GM12878 (cell line): ENCODE data around the gene CDC42BPA.

Source experiments
- ETV6 ChIP-seq, 2 experiments: fragments of 450-650 bp in 1 of 2; IDR thresholded peaks in 1 of 2; conservative IDR thresholded peaks in 1 of 2; 2 replicates each; pipeline ENCODE4 v1.6.1; 2014; ENCODE audit warnings: antibody characterized with exemption in 1 of 2, borderline replicate concordance in 1 of 2, low read depth in 1 of 2, mild to moderate bottlenecking in 1 of 2, moderate library complexity in 1 of 2
- FOXM1 ChIP-seq: IDR thresholded peaks from 2 replicates; pipeline ENCODE4 v1.6.1; 2012; ENCODE audit warnings: low read depth, mild to moderate bottlenecking, inconsistent platforms, low read length, moderate library complexity
- JUND ChIP-seq: IDR thresholded peaks from 2 replicates; pipeline ENCODE4 v1.6.1; 2012; ENCODE audit warnings: low read depth, mild to moderate bottlenecking, low read length, improper control_type of control experiment, moderate library complexity
- NFXL1 ChIP-seq: fragments of 450-650 bp; IDR thresholded peaks from 2 replicates; pipeline ENCODE4 v1.6.1; 2017; ENCODE audit warnings: antibody characterized with exemption, mild to moderate bottlenecking, borderline replicate concordance
- POLR2A ChIP-seq: IDR thresholded peaks from 2 replicates; pipeline ENCODE4 v1.6.1; 2011; ENCODE audit warnings: low read depth, mild to moderate bottlenecking, low read length
- POLR2AphosphoS2 ChIP-seq: IDR thresholded peaks from 2 replicates; pipeline ENCODE4 v1.6.1; 2011; ENCODE audit warnings: low read depth, mild to moderate bottlenecking, low read length, improper control_type of control experiment, moderate library complexity
- POLR2AphosphoS5 ChIP-seq: IDR thresholded peaks from 2 replicates; pipeline ENCODE4 v1.6.1; 2011; ENCODE audit warnings: mild to moderate bottlenecking, low read length, inconsistent platforms
- SPI1 ChIP-seq: IDR thresholded peaks from 2 replicates; pipeline ENCODE4 v1.6.1; 2011; ENCODE audit warnings: low read depth, mild to moderate bottlenecking, low read length, moderate library complexity, borderline replicate concordance; ENCODE audit not compliant: insufficient read depth
- TF ChIP-seq, protein P1 (sequence below): IDR thresholded peaks from 2 replicates; pipeline ENCODE4 v1.6.1; 2012; ENCODE audit warnings: low read depth, low read length, improper control_type of control experiment
- TF ChIP-seq, protein P2 (sequence below): IDR thresholded peaks from 2 replicates; pipeline ENCODE4 v1.6.1; 2011; ENCODE audit warnings: low read depth, low read length, improper control_type of control experiment, borderline replicate concordance
- TF ChIP-seq, protein P3 (sequence below): IDR thresholded peaks from 2 replicates; pipeline ENCODE4 v1.6.1; 2012; ENCODE audit warnings: mild to moderate bottlenecking, low read depth, low read length
- TF ChIP-seq, protein P4 (sequence below), 3 experiments: IDR thresholded peaks in 2 of 3; conservative IDR thresholded peaks in 1 of 3; 2 replicates each; pipeline ENCODE4 v1.5.1; 2011; ENCODE audit warnings: low read depth in 3 of 3, low read length in 3 of 3, mild to moderate bottlenecking in 3 of 3, control low read depth in 2 of 3, moderate library complexity in 2 of 3, inconsistent platforms in 1 of 3, mixed read lengths in 1 of 3; ENCODE audit not compliant: control insufficient read depth in 2 of 3, insufficient read depth in 1 of 3; ENCODE audit errors: extremely low read depth in 1 of 3
- TF ChIP-seq, protein P5 (sequence below): fragments of 450-650 bp; IDR thresholded peaks from 2 replicates; pipeline ENCODE4 v1.6.1; 2017; ENCODE audit warnings: mild to moderate bottlenecking, low read depth, inconsistent platforms; ENCODE audit not compliant: poor library complexity, severe bottlenecking

DNA sequence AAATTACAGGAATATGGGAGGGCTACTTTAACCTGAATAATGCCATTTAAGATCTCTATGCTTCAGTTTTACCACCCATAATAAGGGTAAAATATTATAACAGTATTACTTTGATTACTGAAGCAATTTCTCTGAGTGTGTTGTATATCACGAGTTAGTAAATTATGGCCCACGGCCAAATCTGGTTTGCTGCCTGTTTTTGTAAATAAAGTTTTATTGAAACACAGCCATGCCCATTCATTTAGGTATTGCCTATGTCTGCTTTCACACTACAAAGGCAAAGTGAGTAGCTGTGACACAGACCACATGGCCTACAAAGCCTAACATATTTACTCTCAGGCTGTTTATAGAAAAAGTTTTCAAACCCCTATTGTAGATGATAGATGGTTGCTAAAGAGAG, 156.8 kb downstream of the CDC42BPA start:
- TF ChIP-seq, protein P1, sequence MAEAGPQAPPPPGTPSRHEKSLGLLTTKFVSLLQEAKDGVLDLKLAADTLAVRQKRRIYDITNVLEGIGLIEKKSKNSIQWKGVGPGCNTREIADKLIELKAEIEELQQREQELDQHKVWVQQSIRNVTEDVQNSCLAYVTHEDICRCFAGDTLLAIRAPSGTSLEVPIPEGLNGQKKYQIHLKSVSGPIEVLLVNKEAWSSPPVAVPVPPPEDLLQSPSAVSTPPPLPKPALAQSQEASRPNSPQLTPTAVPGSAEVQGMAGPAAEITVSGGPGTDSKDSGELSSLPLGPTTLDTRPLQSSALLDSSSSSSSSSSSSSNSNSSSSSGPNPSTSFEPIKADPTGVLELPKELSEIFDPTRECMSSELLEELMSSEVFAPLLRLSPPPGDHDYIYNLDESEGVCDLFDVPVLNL: no peak
- TF ChIP-seq JUND (no peak), POLR2A (no peak), NFXL1 (no peak), ETV6 (conservative IDR thresholded peaks at IDR 0.05 in 1 of 2, IDR thresholded peaks at IDR 0.05 in 1 of 2; ENCODE audit: borderline replicate concordance in 1 of 2, low read depth in 1 of 2) (no peak), SPI1 (no peak), FOXM1 (no peak), POLR2AphosphoS2 (no peak), POLR2AphosphoS5 (no peak)
- TF ChIP-seq, protein P2, sequence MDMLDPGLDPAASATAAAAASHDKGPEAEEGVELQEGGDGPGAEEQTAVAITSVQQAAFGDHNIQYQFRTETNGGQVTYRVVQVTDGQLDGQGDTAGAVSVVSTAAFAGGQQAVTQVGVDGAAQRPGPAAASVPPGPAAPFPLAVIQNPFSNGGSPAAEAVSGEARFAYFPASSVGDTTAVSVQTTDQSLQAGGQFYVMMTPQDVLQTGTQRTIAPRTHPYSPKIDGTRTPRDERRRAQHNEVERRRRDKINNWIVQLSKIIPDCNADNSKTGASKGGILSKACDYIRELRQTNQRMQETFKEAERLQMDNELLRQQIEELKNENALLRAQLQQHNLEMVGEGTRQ: no peak
- TF ChIP-seq, protein P3, sequence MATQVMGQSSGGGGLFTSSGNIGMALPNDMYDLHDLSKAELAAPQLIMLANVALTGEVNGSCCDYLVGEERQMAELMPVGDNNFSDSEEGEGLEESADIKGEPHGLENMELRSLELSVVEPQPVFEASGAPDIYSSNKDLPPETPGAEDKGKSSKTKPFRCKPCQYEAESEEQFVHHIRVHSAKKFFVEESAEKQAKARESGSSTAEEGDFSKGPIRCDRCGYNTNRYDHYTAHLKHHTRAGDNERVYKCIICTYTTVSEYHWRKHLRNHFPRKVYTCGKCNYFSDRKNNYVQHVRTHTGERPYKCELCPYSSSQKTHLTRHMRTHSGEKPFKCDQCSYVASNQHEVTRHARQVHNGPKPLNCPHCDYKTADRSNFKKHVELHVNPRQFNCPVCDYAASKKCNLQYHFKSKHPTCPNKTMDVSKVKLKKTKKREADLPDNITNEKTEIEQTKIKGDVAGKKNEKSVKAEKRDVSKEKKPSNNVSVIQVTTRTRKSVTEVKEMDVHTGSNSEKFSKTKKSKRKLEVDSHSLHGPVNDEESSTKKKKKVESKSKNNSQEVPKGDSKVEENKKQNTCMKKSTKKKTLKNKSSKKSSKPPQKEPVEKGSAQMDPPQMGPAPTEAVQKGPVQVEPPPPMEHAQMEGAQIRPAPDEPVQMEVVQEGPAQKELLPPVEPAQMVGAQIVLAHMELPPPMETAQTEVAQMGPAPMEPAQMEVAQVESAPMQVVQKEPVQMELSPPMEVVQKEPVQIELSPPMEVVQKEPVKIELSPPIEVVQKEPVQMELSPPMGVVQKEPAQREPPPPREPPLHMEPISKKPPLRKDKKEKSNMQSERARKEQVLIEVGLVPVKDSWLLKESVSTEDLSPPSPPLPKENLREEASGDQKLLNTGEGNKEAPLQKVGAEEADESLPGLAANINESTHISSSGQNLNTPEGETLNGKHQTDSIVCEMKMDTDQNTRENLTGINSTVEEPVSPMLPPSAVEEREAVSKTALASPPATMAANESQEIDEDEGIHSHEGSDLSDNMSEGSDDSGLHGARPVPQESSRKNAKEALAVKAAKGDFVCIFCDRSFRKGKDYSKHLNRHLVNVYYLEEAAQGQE: no peak
- TF ChIP-seq, protein P4, sequence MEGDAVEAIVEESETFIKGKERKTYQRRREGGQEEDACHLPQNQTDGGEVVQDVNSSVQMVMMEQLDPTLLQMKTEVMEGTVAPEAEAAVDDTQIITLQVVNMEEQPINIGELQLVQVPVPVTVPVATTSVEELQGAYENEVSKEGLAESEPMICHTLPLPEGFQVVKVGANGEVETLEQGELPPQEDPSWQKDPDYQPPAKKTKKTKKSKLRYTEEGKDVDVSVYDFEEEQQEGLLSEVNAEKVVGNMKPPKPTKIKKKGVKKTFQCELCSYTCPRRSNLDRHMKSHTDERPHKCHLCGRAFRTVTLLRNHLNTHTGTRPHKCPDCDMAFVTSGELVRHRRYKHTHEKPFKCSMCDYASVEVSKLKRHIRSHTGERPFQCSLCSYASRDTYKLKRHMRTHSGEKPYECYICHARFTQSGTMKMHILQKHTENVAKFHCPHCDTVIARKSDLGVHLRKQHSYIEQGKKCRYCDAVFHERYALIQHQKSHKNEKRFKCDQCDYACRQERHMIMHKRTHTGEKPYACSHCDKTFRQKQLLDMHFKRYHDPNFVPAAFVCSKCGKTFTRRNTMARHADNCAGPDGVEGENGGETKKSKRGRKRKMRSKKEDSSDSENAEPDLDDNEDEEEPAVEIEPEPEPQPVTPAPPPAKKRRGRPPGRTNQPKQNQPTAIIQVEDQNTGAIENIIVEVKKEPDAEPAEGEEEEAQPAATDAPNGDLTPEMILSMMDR (IDR thresholded peaks at IDR 0.05 in 2 of 3, conservative IDR thresholded peaks at IDR 0.05 in 1 of 3; ENCODE audit: control insufficient read depth in 2 of 3, extremely low read depth in 1 of 3, insufficient read depth in 1 of 3, low read depth in 3 of 3, low read length in 3 of 3): no peak
- TF ChIP-seq, protein P5, sequence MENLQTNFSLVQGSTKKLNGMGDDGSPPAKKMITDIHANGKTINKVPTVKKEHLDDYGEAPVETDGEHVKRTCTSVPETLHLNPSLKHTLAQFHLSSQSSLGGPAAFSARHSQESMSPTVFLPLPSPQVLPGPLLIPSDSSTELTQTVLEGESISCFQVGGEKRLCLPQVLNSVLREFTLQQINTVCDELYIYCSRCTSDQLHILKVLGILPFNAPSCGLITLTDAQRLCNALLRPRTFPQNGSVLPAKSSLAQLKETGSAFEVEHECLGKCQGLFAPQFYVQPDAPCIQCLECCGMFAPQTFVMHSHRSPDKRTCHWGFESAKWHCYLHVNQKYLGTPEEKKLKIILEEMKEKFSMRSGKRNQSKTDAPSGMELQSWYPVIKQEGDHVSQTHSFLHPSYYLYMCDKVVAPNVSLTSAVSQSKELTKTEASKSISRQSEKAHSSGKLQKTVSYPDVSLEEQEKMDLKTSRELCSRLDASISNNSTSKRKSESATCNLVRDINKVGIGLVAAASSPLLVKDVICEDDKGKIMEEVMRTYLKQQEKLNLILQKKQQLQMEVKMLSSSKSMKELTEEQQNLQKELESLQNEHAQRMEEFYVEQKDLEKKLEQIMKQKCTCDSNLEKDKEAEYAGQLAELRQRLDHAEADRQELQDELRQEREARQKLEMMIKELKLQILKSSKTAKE: no peak
